Measurements from ENCODE around the gene CDC42EP5.

Gene CDC42EP5

DNA sequence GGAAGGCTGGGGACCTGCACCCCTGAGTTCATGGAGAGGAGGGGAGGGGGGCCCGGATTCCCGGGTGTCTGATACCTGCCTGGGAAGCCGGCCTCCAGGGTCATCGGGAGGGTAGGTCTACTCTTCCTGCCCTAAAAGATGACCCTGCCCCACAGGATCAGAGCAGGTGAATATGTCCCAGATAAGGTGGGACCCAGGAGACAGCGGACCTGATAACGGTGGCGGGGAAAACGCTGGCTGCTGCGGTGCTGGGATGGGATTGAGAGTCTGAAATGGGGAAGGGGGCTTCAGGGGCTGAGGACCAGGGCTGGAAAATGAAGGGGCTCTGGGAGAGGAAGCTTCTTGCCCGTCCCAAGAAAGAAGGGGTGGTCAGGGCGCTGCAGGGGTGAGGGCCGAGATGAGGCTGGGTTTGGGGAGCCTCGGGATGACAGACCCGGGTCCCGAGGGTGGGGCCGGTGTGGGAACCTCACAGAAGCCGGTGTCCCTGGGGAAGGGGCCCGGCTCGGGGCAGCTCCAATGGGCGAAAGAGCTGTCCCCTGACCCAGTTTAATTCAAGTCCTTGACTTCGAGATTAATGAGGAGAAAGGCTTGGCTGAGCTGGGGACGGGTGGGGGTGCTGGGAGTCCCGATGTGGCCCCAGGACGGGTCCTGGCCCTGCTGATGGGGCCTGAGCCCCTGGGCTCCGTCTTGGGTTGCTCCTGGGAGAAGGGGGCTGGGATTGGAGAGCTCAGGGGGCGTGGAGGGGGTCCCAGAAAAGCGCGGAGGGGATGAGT, 57.0 kb downstream of the CDC42EP5 start:
- Histone ChIP-seq H3K27ac (no peak overlapping the region), H3K36me3 (ENCODE audit: insufficient read depth) (no peaks in the 10 kb centered on the region), H3K4me1 (ENCODE audit: low read depth, poor library complexity, severe bottlenecking) (no peaks in the 10 kb centered on the region), H3K9ac (no peak overlapping the region), H4K20me1 (ENCODE audit: insufficient read depth) (no peaks in the 10 kb centered on the region), H2AFZ (ENCODE audit: low read depth) (no peak overlapping the region), H3K4me3 (IDR thresholded peaks at IDR 0.05; ENCODE audit: insufficient read depth, low read depth, low read length) (no peak overlapping the region), H3K79me2 (ENCODE audit: insufficient read depth, low read depth) (no peaks in the 10 kb centered on the region), H3K27me3 (ENCODE audit: insufficient read depth, low read depth) (peaks cover 9% of the 10 kb centered on the region; the same call in 1 of the 2 replicates), H3K4me2 (no peak overlapping the region)
- TF ChIP-seq, protein P1, sequence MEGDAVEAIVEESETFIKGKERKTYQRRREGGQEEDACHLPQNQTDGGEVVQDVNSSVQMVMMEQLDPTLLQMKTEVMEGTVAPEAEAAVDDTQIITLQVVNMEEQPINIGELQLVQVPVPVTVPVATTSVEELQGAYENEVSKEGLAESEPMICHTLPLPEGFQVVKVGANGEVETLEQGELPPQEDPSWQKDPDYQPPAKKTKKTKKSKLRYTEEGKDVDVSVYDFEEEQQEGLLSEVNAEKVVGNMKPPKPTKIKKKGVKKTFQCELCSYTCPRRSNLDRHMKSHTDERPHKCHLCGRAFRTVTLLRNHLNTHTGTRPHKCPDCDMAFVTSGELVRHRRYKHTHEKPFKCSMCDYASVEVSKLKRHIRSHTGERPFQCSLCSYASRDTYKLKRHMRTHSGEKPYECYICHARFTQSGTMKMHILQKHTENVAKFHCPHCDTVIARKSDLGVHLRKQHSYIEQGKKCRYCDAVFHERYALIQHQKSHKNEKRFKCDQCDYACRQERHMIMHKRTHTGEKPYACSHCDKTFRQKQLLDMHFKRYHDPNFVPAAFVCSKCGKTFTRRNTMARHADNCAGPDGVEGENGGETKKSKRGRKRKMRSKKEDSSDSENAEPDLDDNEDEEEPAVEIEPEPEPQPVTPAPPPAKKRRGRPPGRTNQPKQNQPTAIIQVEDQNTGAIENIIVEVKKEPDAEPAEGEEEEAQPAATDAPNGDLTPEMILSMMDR (conservative IDR thresholded peaks at IDR 0.05; ENCODE audit: low read depth, low read length), result no peak

DNA sequence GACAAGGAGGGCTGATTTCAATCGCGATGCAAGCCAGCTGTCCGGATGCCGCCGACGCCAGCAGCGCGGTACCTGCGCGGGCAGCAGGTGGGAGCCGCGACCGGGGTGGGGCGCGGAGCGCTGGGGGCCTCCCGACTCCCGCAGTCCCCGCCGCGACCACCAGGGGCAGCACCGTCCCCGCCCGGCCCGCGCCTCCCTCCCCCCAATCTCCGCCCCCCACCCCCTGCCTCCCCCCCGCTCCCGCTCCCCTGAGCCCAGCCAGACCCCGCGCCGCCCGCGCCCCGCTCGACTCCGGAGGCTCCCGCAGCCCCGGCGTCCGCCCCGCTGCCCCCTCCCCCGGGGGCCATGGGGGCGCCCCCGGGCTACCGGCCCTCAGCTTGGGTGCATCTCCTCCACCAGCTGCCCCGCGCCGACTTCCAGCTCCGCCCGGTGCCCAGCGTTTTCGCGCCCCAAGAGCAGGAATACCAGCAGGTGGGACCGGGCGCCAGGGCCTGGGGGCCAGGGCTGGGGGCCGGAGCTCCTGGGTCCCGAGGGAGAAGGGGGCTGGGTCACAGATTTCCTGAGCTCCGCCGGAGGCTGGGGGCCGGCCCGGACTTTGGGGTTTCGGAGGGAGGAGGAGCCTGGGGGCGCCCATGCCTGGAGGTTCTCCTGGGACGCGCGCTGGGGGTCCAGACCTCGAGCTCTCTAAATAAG, 57.7 kb downstream of the CDC42EP5 start, which contains the start of gene TTYH1:
Gene TTYH1 (plus strand): TSS at position 257 of the 693 bp plus-strand sequence. CDS start 89 bp downstream, at position 346.
- Histone ChIP-seq H3K27me3 (ENCODE audit: insufficient read depth, low read depth) (peaks cover 9% of the 10 kb centered on the region; the same call in 1 of the 2 replicates), H3K36me3 (ENCODE audit: insufficient read depth) (no peaks in the 10 kb centered on the region), H3K9ac (no peak within 1 kb of the TSS), H3K4me2 (no peak within 1 kb of the TSS), H3K27ac (no peak within 1 kb of the TSS), H3K79me2 (ENCODE audit: insufficient read depth, low read depth) (no peaks in the 10 kb centered on the region), H4K20me1 (ENCODE audit: insufficient read depth) (no peaks in the 10 kb centered on the region), H2AFZ (ENCODE audit: low read depth) (no peak within 1 kb of the TSS), H3K4me3 (IDR thresholded peaks at IDR 0.05; ENCODE audit: insufficient read depth, low read depth, low read length) (no peak within 1 kb of the TSS), H3K4me1 (ENCODE audit: low read depth, poor library complexity, severe bottlenecking) (no peaks in the 10 kb centered on the region)
- TF ChIP-seq, protein P1 (conservative IDR thresholded peaks at IDR 0.05; ENCODE audit: low read depth, low read length), result no peak
